Hematopoietic multipotent progenitor cell treated with erythropoietin and hydrocortisone succinate and interleukin-3 and kit ligand, for 8 days (in vitro differentiated cells): ENCODE data around the gene GCC2.
"Not testable (repeated sequence)": the region's sequence is repeated elsewhere in the genome, so short reads cannot be mapped to it uniquely, and the experiment has no call there.

Source experiments
- DNase-seq: peaks from one replicate; pipeline ENCODE4 v3.0.0-alpha.2; 2015

Gene GCC2, protein sequence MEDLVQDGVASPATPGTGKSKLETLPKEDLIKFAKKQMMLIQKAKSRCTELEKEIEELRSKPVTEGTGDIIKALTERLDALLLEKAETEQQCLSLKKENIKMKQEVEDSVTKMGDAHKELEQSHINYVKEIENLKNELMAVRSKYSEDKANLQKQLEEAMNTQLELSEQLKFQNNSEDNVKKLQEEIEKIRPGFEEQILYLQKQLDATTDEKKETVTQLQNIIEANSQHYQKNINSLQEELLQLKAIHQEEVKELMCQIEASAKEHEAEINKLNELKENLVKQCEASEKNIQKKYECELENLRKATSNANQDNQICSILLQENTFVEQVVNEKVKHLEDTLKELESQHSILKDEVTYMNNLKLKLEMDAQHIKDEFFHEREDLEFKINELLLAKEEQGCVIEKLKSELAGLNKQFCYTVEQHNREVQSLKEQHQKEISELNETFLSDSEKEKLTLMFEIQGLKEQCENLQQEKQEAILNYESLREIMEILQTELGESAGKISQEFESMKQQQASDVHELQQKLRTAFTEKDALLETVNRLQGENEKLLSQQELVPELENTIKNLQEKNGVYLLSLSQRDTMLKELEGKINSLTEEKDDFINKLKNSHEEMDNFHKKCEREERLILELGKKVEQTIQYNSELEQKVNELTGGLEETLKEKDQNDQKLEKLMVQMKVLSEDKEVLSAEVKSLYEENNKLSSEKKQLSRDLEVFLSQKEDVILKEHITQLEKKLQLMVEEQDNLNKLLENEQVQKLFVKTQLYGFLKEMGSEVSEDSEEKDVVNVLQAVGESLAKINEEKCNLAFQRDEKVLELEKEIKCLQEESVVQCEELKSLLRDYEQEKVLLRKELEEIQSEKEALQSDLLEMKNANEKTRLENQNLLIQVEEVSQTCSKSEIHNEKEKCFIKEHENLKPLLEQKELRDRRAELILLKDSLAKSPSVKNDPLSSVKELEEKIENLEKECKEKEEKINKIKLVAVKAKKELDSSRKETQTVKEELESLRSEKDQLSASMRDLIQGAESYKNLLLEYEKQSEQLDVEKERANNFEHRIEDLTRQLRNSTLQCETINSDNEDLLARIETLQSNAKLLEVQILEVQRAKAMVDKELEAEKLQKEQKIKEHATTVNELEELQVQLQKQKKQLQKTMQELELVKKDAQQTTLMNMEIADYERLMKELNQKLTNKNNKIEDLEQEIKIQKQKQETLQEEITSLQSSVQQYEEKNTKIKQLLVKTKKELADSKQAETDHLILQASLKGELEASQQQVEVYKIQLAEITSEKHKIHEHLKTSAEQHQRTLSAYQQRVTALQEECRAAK (N-terminal part only)

GRCh38 chr2:108448678-108449409 is at the start of gene GCC2:
Gene GCC2 (plus strand): TSS chr2:108449206. CDS start chr2:108449275, 69 bp downstream.
- peak; percentile 93 for DNase-seq

GRCh38 chr2:108399479-108399878 is 49.5 kb upstream of the GCC2 start:
- no peak for DNase-seq

GRCh38 chr2:108401800-108402199 is 47.2 kb upstream of the GCC2 start:
- DNase-seq: peak; percentile 60

DNA sequence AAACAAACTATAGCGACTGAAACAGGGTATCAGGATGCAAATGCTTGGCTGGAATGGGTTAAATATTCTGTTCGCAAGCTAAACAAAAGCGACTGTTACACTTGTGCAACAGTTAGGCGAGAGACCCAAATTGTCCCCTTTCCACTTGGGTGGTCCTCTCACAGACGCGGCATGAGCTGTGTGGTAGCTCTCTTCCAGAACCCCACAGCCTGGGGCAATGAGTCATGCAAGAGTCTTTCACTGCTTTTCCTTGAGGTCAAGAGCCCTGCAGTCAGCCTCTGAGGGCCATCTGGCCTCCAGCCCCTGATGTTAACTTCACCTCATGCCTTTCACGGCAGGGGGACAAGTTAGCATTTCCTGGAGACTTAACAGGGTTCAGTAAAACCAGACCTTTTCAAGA is 45.5 kb upstream of the GCC2 start:
- DNase-seq: no peak

- DNase-seq: no peak
These were observed 44.1 kb upstream of the GCC2 start for GRCh38 chr2:108404784-108405397.

GRCh38 chr2:108407864-108408729 is 40.9 kb upstream of the GCC2 start:
- no peak for DNase-seq

GRCh38 chr2:108409768-108410167 is 39.2 kb upstream of the GCC2 start:
- no peak for DNase-seq

DNA sequence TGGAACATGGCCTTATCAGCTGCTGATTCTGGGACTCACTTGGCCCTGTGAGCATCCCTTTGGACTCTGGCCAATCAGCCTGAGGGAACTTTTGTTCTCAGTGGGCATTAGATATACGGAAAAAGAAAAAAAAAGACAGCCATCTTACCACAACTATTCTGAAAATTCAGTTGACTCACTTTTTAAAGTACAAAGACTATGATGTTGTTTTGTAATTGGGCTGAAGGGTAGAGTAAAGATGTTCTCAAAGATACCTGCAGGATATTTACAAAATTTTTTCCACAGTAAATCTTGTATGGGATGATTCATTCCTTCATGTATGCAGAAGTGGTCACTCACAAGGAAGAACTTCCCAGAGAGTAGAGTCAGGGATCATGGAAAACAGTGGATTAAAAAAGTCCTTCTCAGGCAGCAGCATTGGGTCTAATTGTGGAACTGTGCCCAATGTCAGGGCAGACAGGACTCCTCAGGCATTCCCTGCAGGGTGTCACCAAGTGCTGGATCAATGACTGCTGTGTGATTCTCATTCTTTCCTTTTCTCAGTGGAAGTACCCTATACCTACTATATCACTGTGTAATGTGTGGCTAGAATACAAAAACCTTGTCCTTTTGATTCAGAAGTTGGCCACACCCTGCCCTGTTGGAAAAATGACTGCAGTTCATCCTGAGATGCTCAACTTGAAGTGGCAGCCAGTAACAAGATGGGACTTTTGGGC is 35.9 kb upstream of the GCC2 start:
- no peak for DNase-seq

- DNase-seq: no peak
These were observed 35.3 kb upstream of the GCC2 start for GRCh38 chr2:108413711-108414095.

DNA sequence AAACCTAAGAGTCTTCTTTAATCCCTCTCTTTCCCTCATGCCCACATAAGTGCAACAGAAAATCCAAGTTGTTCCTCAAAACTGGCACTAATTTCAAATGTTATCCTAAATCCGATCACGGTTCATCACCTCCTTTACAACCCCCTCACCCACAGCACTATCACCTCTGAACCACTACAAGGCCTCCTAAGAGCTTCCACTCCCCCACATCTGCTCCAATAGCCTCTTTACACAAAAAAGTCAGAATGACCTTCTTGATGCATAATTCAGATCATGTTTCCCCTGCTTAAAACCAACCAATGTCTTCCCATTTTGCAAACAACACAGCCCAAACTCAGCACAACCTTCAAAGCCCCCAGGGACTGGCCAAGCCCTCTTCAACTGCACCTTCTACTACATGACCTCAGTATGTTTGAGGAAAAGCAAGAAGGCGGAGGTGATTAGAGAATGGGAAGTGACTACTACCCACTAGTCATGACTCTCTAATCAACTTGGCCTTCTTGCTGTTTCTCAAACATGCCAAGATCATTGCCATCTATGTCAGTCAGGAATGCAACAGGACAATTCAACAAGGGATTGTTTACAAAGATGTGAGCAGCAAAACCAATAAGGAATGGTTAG is 34.6 kb upstream of the GCC2 start:
- no peak for DNase-seq

DNA sequence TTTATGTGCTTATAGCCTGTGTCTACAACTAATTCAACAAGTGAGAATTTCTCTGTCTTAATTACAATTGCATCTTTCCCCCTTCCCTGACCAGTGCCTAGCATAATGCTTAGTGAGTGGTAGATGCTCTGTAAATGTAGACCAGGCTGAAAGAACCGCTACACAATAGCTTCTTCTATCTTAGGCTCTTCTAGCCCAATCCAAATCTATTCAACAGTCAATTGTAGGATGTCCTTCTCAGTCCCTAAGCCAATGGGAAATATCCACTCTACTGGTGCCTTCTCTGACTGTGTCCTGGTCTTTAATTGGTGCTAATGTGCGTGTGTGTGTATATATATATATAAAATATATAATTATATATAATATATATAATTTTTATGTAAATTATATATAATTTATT is 34.1 kb upstream of the GCC2 start:
- DNase-seq: no peak

DNA sequence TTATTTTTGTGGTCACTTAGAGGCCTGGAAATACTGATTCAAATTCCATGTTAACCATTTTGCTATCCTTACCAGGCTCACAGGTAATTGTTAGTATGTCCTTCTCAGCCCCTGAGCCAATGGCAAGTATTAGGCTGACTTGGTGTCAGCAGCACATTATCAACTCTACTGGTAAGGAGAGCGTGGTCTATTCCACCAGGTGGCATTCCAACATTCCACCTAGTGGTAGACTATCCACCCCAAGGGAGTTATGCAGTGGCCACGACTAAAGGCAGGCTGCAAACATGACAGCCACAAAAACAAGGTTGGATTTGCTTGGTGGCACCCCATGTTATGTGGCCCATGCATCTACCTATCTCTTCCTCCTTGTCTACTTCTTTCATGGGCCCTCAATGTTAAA is 31.8 kb upstream of the GCC2 start:
- DNase-seq: peak; percentile 32

DNA sequence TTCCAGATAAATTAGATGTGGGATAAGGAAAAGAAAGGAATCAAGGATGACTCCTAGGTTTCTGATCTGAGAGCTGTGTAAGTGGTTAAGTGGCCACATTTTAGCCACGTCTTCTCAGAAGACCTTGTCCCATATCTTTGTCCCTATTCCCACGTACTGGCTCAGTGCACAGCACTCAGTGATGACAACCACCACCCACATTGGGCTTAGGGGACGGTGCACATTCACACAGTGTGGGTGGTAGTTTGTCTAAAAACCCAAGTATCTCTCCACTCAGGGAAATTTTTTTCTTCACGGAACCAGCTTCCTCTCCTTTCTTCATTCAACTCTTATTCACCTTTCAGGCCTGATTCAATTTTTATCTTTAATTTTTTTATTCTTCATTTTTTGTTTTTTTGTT is 30.6 kb upstream of the GCC2 start:
- DNase-seq: no peak

DNA sequence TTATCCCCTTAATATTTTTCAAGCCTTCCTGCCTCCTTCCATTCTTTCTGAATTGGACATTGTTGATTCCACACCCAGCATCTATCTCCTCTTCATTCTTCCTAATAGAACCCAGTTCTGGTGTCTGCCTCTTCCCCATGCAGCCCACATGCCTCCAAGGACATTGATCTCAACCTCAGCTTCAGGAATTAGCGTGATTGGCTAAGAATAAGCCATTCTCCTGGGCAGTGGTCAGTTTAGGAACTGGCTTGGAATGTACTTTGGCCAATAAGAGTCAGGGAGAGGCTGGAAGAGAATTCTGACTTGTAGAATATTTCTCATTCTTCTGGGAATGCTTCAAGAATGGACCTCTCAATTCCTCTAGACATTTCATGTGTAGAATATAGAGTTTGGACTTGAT is 25.9 kb upstream of the GCC2 start:
- DNase-seq: no peak

DNA sequence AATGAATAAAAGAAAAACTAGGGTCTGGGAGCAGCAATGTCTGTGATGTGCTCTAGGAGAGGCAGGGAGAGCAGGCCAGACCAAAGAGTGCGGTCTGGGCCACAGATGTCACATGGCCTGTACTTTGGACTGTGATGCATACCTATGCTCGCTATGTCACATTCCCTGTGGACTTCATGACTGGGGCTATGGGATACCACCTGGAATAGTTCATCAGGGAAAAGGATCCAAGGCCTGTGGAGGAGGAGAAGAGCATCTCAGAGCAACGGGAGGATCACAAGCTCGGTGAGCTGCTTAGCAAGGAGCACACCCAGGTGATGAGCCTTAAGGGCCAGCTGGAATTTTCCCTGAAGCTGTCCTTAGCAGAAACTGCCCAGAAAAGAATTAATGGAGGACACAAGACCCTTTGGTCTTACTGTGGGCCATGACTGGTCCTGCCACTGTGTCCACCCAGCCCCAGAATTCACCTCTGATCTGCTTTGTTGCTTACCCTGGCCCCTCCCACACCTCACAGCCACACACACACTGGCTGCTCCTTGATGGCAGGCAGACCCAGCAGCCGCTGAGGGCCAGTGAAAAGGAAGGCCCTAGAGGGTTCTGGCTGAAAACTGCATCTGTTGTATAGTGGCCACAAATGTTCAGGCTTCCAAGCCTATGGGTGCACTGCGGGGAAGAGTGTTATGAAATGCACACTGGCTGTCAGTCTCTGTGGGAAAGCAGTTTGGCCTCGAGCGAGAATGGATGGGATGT is 25.3 kb upstream of the GCC2 start:
- no peak for DNase-seq

- no peak for DNase-seq
These were observed 20.6 kb upstream of the GCC2 start for GRCh38 chr2:108428286-108429009.

DNA sequence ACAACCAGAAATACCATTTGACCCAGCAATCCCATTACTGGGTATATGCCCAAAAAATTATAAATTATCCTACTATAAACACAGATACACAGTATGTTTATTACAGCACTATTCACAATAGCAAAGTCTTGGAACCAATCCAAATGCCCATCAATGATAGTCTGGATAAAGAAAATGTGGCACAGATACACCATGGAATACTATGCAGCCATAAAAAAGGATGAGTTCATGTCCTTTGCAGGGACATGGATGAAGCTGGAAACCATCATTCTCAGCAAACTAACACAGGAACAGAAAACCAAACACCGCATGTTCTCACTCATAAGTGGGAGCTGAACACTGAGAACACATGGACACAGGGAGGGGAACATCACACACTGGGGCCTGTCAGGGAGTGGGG is 13.4 kb upstream of the GCC2 start:
- DNase-seq: not testable (repeated sequence)

DNA sequence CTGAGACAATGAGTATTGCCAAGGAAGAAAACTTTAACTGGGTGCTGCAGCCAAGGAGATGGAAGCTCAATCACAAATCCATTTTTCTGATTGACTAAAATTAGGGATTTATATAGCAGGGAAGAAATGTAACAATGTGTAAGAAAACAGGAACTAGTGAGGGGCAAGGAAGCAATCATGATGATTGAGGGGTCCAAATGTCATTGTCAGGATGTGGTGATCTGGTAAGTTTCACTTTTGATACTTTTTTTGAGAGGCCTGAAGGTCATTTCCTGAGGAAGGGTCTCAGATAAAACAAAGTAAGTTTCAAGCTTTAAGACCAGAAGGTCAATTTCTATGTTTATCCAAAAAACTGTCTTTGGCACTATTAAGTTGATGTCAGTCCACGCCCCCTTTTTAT is 12.0 kb upstream of the GCC2 start:
- no peak for DNase-seq
